ENCODE measurements around the gene SOHLH1. TPM values are rescaled to one million over a fixed set of nuclear protein-coding genes. Genes with fewer than 3 reads are reported as not detected.

The SOHLH1 gene
- total and polyA plus RNA-seq, 2 experiments from 2014 or later = not detected

DNA sequence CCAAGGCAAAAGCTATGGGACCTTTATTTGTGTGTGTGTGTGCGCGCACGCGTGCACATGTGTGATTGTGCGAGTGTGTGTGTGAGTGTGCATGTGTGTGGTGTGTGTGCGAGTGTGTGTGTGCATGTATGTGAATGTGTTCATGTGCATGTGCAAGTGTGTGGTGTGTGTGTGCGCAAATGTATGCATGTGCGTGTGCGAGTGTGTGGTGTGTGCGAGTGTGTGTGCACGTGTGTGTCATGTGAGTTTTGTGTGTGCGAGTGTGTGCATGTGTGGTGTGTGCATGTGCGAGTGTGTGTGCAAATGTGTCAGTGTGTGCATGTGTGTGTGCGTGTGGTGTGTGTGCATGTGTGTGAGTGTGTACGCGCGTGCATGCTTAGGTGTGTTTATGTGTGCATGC is 48.9 kb downstream of the SOHLH1 start:
- no peak overlapping the region for H3K27ac ChIP-seq
- H3K9me3 ChIP-seq (ENCODE audit: low read depth) = no peaks in the 10 kb centered on the region
- H3K36me3 ChIP-seq = no peaks in the 10 kb centered on the region

DNA sequence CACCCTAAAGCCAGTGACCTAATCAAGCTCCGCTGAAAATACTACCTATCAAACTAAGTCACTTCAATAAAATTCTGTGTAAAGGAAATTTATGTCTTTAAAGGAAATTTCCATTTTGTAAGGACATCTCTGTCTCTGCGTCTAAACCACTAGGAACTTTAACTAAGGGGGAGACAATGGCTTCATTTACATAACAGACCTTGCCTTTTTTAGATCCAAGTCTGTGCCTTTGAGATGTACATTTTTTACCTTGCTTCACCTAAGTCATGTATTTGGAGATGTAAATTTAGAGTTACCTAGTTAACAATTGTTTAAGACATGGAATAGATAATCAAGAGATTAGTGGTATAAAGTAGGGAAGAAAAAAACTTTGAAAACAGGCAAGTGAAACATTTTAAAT is 49.8 kb downstream of the SOHLH1 start:
- Histone ChIP-seq H3K27ac (no peak overlapping the region), H3K4me1 (ENCODE audit: low read depth) (no peaks in the 10 kb centered on the region), H3K27me3 (no peaks in the 10 kb centered on the region), H3K36me3 (no peaks in the 10 kb centered on the region), H3K4me3 (no peak overlapping the region), H3K9me3 (ENCODE audit: low read depth) (no peaks in the 10 kb centered on the region)
- TF ChIP-seq, protein P1, sequence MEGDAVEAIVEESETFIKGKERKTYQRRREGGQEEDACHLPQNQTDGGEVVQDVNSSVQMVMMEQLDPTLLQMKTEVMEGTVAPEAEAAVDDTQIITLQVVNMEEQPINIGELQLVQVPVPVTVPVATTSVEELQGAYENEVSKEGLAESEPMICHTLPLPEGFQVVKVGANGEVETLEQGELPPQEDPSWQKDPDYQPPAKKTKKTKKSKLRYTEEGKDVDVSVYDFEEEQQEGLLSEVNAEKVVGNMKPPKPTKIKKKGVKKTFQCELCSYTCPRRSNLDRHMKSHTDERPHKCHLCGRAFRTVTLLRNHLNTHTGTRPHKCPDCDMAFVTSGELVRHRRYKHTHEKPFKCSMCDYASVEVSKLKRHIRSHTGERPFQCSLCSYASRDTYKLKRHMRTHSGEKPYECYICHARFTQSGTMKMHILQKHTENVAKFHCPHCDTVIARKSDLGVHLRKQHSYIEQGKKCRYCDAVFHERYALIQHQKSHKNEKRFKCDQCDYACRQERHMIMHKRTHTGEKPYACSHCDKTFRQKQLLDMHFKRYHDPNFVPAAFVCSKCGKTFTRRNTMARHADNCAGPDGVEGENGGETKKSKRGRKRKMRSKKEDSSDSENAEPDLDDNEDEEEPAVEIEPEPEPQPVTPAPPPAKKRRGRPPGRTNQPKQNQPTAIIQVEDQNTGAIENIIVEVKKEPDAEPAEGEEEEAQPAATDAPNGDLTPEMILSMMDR (IDR thresholded peaks at IDR 0.05; ENCODE audit: low read depth, low read length) = no peak
- no peak for DNase-seq (ENCODE audit: low read depth in 1 of 2, low spot score in 1 of 2)

More for the DNA sequence above, 48.9 kb downstream of the SOHLH1 start:
- DNase-seq (ENCODE audit: low read depth in 1 of 2, low spot score in 1 of 2) = no peak
- Histone ChIP-seq H3K4me1 (ENCODE audit: low read depth) (no peaks in the 10 kb centered on the region), H3K27me3 (no peaks in the 10 kb centered on the region), H3K4me3 (no peak overlapping the region)
- TF ChIP-seq, protein P1 (IDR thresholded peaks at IDR 0.05; ENCODE audit: low read depth, low read length) = no peak

DNA sequence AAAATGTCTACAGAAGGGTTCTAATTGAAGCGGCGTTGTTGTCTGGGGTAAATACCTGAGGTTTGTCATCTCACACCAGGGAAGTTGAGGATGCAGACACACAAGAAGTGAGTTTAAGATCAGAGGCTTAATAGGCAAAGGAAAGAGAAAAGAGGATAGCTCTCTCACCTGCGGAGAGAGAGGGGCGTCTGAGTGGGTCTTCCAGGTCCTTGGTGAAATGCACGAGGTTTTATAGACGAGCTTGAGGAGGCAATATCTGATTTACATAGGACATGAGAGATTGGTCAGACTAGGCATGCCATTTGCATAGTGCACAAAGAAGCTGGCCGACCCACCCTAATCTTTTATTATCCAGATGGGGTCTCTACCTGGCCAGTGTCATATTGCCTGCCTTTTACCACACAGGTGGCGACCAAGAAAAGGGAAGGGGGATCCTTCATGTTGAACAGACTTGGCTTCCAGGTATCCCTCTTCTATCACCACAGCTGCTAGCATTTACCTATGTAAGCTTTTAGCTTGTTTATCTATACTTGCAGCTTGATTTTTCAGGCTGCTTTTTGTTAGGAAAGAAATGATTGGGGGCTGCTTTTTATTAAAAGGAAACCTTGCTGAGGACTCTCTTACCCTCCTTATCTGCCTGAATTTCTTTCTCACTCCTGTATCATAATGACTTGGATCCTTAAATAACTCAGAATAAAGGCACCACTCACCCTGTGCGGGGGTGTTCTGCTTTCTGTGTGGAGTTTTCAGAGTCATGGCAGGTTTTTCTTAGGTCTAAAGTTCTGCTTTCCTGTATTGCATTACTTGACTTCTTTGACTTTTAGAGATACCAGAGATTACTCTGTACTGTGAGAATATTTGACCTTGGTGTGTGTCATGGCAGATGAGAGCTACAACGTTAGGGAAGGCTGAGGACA is 50.5 kb downstream of the SOHLH1 start:
- Histone ChIP-seq H3K27ac (no peak overlapping the region), H3K4me1 (ENCODE audit: low read depth) (no peaks in the 10 kb centered on the region)
- no peak for DNase-seq (ENCODE audit: low read depth in 1 of 2, low spot score in 1 of 2)

DNA sequence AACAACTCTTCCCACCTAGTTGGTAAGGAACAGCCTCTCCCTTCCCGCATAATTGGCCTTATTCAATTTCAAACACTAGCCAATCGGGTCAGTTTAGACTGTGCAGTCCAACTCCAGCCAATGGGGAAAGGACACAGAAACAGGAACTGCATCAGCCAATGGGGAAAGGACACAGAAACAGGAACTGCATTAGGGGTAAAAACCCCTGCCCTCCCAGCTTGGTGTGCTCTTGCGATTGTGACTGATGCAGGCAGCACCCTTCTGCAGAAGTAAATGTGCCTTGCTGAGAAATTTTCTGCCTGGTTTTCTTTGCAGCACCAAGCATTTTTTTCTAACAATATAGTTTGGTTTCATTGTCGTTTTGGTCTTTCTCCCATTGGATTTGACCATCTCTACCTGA is 51.4 kb downstream of the SOHLH1 start:
- H3K4me1 ChIP-seq (ENCODE audit: low read depth) = no peaks in the 10 kb centered on the region
- no peaks in the 10 kb centered on the region for H3K27me3 ChIP-seq
- no peaks in the 10 kb centered on the region for H3K9me3 ChIP-seq (ENCODE audit: low read depth)
- H3K27ac ChIP-seq = no peak overlapping the region
- TF ChIP-seq, protein P1 (IDR thresholded peaks at IDR 0.05; ENCODE audit: low read depth, low read length) = no peak
- H3K36me3 ChIP-seq = no peaks in the 10 kb centered on the region
- H3K4me3 ChIP-seq = no peak overlapping the region
- no peak for DNase-seq (ENCODE audit: low read depth in 1 of 2, low spot score in 1 of 2)

More for the DNA sequence above, 50.5 kb downstream of the SOHLH1 start:
- Histone ChIP-seq H3K27me3 (no peaks in the 10 kb centered on the region), H3K9me3 (ENCODE audit: low read depth) (no peaks in the 10 kb centered on the region), H3K4me3 (no peak overlapping the region), H3K36me3 (no peaks in the 10 kb centered on the region)
- TF ChIP-seq, protein P1 (IDR thresholded peaks at IDR 0.05; ENCODE audit: low read depth, low read length) = no peak

DNA sequence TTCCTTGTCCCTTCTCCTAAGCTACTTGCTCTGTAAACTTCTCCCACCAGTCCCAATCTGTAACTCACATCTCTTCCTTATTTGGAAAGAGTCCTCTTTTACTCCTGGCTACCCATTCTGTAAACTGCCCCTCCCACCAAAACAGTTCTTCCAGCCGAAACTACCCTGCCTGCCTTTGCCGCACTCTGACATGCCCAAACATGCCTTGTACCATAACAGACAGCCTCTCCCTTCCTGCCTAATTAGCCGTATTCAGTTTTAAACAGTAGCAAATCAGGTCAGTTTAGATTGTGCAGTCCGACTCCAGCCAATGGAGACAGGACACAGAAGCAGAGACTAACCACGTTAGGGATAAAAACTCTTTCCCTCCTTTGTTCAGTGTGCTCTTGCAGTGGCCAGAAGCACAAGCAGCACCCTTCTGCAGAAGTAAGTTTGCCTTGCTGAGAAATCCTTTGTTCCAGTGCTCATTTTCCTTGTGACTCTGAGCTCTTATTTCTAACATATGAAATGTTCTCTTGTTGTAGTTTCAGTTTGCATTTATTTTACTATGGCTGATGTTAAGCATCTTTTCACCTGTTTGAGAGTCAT is 54.6 kb downstream of the SOHLH1 start:
- DNase-seq (ENCODE audit: low read depth in 1 of 2, low spot score in 1 of 2) = no peak
- Histone ChIP-seq H3K27me3 (no peaks in the 10 kb centered on the region), H3K27ac (no peak overlapping the region), H3K36me3 (no peaks in the 10 kb centered on the region), H3K4me3 (no peak overlapping the region), H3K4me1 (ENCODE audit: low read depth) (no peaks in the 10 kb centered on the region), H3K9me3 (ENCODE audit: low read depth) (no peaks in the 10 kb centered on the region)
- TF ChIP-seq, protein P1 (IDR thresholded peaks at IDR 0.05; ENCODE audit: low read depth, low read length) = no peak

Other genes starting within 250 kb of the SOHLH1 start
- 43.1 and 62.2 TPM in 2 replicates for gene PPP1R26, start 219.7 kb downstream of the SOHLH1 start, total RNA-seq
- 25.9 and 33.7 TPM in 2 replicates for gene PPP1R26, start 219.7 kb downstream of the SOHLH1 start, polyA plus RNA-seq
- gene MRPS2, start 198.8 kb downstream of the SOHLH1 start, total RNA-seq = 64.7 and 76.2 TPM in 2 replicates
- gene MRPS2, start 198.8 kb downstream of the SOHLH1 start, polyA plus RNA-seq = 79.9 and 103 TPM in 2 replicates
- gene LCN1, start 178.0 kb downstream of the SOHLH1 start, total RNA-seq = not detected in 2 replicates
- 0.37 and 1.2 TPM in 2 replicates for gene LCN1, start 178.0 kb downstream of the SOHLH1 start, polyA plus RNA-seq
- 0.53 TPM in 1 of 2 replicates, not detected in the other for gene OBP2A, start 153.4 kb downstream of the SOHLH1 start, total RNA-seq
- gene OBP2A, start 153.4 kb downstream of the SOHLH1 start, polyA plus RNA-seq = not detected in 2 replicates
- not detected in 2 replicates for gene PAEP, start 137.7 kb downstream of the SOHLH1 start, total RNA-seq
- not detected in 2 replicates for gene PAEP, start 137.7 kb downstream of the SOHLH1 start, polyA plus RNA-seq
- not detected in 2 replicates for gene GLT6D1, start 59.9 kb downstream of the SOHLH1 start, total RNA-seq
- not detected in 2 replicates for gene GLT6D1, start 59.9 kb downstream of the SOHLH1 start, polyA plus RNA-seq
- gene LCN9, start 36.2 kb downstream of the SOHLH1 start, total RNA-seq = not detected in 2 replicates
- 0.17 TPM in 1 of 2 replicates, not detected in the other for gene LCN9, start 36.2 kb downstream of the SOHLH1 start, polyA plus RNA-seq
- gene KCNT1, start 2.7 kb upstream of the SOHLH1 start, total RNA-seq = 0.11 and 0.12 TPM in 2 replicates
- gene KCNT1, start 2.7 kb upstream of the SOHLH1 start, polyA plus RNA-seq = 0.02 and 0.20 TPM in 2 replicates
- 47.1 and 64.1 TPM in 2 replicates for gene CAMSAP1, start 208.1 kb upstream of the SOHLH1 start, total RNA-seq
- 7.8 and 13.0 TPM in 2 replicates for gene CAMSAP1, start 208.1 kb upstream of the SOHLH1 start, polyA plus RNA-seq

Measured in cardiac muscle cell (in vitro differentiated cells and primary cell).